GM19035 (cell line): ENCODE measurements around the gene GNB1L.

Experiments used
- ATAC-seq: cut with Tn5 transposase; IDR thresholded peaks from one replicate; pipeline ENCODE4 v1.9.1; 2021; ENCODE audit not compliant: unreplicated experiment

The GNB1L gene

GRCh38 chr22:19765477-19766239 lies 89.0 kb downstream of the GNB1L start:
- ATAC-seq: no peak

GRCh38 chr22:19764636-19765476 lies 89.8 kb downstream of the GNB1L start:
- no peak for ATAC-seq

DNA sequence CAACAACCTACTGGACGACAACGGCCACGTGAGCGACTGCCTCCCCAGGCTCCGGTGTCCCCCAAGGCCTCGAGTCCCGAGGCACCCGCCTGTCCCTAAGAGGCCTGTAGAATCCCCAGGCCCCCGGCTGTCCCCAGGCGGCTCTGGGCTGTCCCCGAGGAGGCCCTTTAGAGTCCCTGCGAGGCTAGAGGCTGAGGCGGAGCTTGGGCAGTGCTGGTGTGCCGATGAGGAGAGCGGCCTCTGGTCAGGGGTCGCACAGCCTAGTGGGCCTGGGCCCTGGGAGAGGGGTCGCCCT lies 90.4 kb downstream of the GNB1L start:
- ATAC-seq: no peak

- no peak for ATAC-seq
These were observed 91.0 kb downstream of the GNB1L start for GRCh38 chr22:19763458-19764298.

- ATAC-seq: no peak
These were observed 91.9 kb downstream of the GNB1L start for GRCh38 chr22:19762568-19763457.

DNA sequence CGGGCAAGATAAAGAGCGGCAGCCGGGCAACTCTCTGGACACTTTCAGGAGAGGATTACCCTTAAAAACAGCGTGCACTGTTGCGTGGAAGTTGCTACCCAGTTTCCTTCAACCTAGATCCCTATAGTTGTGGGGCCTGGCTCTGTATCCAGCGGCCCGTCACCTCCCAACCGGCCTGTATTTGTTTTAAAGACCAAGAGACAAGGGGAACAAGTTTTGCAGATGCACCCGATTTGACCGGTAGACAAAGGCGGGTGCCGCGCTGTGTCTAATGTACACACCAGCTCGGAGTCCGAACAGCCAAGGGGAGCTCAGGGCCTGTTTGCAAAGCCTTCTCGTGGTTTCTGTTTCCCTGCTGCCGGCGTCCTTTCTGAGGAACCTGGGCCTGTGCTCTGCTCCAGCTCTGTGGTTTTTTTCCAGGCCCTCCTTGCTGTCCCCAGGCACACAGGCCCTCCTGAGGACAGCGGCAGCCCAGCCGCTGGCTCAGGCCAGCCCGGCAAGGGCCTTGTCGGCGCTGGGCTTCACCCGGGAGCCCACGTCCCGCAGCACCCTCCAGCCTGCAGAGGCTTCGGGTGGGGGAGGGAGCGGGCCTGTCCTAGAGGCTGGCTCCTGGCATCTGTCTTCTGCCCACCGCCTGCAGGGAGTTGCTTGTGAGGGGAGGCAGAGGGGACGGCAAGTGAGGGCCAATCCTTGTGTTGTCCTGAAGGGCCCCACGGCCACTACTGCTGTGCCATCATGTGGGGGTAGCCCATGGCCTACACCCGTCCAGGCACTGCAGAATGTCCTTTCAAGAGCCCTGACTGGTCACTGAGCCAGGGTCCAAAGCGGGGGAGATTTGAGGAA lies 92.7 kb downstream of the GNB1L start:
- ATAC-seq: no peak

DNA sequence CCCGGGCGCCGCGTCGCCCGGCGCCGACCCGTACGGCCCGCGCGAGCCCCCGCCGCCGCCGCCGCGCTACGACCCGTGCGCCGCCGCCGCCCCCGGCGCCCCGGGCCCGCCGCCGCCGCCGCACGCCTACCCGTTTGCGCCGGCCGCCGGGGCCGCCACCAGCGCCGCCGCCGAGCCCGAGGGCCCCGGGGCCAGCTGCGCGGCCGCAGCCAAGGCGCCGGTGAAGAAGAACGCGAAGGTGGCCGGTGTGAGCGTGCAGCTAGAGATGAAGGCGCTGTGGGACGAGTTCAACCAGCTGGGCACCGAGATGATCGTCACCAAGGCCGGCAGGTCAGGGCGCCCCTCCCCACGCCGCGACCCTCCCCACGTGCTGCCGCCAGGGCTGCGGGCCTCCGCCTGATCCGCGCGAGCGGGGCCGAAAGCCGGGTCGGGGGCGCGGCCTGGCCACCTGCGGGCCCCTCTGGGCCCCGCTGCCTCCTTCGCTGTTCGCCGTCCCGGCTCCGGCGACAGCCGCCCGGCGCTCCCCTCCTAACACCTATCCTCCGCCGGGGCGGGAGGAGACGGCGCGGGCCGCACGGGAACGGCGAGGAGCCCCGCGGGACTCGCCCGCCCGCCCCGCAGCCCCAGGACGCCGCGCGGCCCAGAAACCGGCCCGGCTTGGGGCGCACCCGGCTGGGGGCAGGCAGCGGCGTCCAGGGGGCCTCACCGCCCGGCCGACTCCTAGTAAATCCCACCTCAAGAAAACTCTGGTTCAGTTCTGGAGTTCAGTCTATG lies 93.5 kb downstream of the GNB1L start:
- ATAC-seq: no peak

GRCh38 chr22:19760058-19760950 lies 94.4 kb downstream of the GNB1L start, which contains the start of gene TBX1:
Gene TBX1 (plus strand): TSS chr22:19760778. CDS start chr22:19760844, 66 bp downstream.
- no peak for ATAC-seq

DNA sequence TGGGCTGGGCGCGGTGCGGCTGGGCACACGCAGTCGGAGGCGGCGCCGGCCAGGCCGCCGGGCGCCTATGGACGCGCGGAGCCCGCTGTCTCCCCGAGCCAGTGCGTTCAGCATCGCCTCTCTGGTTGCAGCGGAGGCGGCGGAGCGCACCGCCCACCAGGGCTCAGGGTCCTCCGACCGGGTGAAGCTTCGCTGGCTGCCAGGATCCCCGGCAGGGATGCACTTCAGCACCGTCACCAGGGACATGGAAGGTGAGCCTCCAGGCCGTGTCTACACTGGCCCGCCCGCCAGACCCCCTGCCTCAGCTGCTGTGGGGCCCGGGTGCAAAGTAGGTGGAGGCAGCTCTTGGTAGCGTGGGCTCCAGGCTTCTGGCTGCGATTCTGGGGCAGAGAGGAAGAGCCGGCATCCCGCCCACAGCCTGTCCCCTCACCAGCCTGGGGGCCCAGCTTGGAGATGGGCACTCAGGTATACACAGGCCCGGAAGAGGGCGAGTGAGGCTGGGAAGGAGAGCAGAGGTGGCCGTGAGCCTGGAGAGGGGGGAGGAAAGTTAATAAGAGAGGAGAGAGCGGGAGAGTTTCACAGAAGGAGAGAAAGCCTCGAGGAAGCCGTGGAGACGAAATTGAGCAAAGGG lies 95.1 kb downstream of the GNB1L start:
- no peak for ATAC-seq

DNA sequence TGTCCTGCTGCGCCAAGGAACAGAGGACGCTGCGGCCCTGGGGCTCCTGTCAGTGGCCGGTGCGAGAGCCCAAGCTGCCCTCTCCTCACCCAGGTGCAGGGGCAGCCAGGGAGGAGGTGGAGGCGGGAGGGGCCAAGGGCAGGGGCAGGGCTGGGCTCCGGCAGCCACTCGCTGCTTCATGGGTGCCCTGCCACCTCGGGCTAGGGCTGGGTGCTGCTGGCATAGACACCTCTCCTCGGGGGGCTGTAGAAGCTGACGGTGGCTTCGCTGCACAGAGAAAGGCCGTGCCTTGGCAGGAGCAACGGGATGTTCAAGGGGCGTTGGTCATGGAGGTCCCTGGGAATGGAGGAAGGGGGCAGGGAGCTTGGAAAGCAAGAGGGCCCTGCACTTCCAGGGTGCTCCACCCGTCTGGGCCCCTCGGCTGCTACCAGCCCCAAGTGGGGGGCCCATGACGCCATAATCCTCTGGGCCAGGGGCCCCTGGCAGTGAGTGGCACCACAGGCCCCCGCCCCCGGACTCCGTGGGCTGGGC lies 95.7 kb downstream of the GNB1L start:
- ATAC-seq: no peak

GRCh38 chr22:19757985-19758895 lies 96.4 kb downstream of the GNB1L start:
- no peak for ATAC-seq

DNA sequence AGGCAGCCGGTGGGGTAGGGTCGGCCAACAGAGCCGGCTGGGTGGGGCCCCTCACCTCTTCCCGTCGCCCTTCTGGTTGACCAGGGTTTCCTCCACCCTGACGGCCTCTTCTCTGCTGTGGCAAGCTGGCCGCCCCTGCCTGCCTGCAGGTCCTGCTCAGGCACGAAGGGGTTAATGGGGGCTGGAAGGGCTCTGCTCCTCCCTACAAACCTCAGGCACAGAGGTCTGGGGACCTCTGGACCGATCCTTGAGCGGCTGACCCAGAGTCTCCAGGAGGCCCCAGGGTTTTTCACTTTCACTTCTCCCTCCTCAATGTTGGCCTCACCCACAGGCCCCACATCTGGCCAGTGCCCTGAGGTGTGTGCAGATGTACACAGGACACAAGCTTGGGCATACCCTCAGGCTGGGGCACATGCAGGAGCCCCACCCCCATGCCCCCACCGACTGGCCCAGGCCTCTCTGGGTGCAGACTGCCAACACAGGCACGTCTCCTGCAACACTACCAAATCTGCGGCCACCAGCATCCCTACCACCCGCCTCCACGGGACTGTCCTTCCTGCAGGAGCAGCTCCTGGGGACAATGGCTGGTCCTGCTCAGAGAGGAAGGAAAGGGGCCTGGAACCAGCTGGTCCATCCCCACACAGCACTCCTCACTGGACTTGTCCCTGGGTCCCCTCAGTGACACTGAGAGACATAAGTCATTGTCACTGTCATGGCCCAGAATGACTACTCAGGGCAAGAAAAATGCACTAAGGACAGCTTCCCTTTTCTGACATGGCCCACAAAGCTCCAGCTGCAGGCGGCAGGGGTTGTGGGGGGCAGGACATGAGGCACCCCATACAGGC lies 97.3 kb downstream of the GNB1L start:
- ATAC-seq: no peak

- no peak for ATAC-seq
These were observed 98.2 kb downstream of the GNB1L start for GRCh38 chr22:19756288-19757128.

DNA sequence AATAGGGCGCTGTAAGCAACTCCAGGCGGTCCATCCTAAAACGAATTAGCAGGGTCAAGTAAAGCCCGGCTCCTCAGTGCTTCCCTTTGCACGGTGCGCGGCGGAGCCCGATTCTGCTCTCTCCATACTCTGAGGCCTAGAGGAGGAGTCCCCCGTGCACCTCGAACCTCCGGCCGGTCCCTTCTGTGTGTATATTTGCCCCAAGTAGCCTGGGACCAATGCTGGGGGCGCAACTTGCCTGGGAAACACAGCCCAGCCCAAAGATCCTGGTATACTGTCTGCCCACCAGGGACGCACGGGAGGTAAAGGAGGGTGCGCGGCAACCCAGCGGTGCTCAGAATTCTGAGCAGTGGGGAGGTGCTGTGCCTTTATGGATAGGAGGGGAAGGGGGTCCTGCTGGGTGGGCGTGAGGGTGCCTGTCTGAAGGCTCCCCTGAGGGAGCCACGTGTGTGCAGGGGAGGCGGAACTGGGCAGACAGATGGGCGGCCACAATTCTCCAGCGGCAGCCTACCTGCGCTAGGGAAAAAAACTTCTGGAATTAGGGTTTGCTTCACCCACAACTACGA lies 98.9 kb downstream of the GNB1L start:
- ATAC-seq: no peak
